GM19023 (cell line): Measurements from ENCODE around the gene CHD2.

Experiments
- ATAC-seq: cut with Tn5 transposase; IDR thresholded peaks from one replicate; pipeline ENCODE4 v1.9.1; 2021; ENCODE audit warnings: mild to moderate bottlenecking, moderate library complexity; ENCODE audit not compliant: unreplicated experiment

The CHD2 gene

DNA sequence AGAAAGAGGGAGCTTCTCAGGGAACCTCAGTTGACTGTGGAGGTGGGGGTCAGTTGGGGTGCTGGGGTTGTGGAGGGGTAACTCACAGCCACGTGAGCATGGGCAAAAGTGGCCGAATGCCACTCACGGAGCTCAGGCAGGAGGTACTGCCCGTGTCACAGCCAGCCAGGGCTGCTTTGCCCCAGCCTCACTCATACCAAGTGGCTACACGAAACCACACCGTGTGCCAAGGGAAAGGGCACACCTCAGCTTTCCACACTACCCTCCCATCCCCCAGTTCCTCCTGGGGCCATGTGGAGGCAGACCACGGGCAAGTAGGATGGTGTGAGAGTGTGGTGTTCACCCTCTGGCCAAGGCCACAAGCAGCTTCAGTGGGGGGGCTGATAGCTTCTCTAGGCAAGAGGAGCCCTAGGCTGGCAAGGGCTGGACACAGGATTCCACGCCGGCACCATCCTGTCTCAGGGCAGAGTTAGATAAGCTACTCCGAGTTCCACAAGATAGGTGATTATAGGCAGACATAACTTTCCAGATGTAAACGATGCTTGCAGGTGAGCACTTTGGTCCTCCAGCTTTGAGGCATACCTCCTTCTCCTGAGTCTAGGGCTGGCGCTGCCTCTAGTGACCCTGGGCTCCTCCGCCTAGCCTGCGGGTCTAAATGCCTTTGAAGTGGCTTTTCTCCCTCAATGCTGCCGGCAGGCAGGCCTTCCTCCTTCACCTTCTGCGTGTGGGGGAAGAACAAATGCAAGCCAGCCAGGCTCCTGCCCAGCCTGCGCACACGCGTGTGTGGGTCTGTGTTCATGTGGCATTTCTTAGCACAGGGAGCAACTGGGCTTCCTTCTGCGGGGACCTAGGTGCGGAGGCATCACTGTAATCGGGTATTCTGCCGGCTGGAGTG lies 163.9 kb downstream of the CHD2 start:
- ATAC-seq, result no peak

DNA sequence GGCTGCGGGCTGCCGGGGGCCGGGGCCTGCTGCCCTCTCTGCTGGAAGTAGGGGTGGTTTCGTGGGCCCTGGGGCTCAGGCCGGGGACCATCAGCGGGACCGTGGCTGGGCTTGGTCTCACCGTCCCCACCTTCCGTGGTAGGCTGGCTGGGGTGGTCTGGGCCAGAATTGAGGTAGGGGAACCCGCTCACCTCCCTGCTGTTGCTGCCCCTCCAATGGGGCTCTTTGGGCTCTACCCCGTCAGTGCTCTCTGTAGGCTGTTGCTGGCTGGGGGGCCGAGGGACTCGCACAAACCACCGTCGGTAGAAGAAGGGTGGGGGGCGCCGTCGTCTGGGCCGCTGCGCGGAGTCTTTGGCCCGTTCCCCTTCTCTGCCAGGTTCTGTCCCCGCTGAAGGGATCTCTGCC lies 165.5 kb downstream of the CHD2 start:
- no peak for ATAC-seq

DNA sequence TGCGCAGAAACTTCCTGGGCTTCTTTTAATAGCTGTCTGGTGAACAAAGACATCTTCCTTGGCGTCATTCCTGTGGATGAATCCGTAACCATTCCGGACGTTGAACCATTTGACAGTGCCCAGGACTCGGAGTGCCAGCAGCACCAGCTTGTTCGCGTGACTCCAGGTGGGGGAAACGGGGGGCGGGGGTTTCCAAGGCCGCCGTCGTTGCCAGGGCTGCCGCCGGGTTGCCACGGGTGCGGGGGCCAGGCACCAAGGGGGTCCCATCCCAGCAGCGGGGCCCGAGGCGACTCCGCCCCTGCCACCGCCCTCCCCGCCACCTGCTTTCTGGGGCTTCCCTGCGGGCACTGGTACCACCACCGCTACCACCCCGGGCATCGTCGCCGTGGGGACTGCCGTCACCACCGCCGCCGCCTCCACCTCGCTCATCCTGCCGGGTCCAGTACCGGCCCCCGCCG lies 166.1 kb downstream of the CHD2 start:
- no peak for ATAC-seq

DNA sequence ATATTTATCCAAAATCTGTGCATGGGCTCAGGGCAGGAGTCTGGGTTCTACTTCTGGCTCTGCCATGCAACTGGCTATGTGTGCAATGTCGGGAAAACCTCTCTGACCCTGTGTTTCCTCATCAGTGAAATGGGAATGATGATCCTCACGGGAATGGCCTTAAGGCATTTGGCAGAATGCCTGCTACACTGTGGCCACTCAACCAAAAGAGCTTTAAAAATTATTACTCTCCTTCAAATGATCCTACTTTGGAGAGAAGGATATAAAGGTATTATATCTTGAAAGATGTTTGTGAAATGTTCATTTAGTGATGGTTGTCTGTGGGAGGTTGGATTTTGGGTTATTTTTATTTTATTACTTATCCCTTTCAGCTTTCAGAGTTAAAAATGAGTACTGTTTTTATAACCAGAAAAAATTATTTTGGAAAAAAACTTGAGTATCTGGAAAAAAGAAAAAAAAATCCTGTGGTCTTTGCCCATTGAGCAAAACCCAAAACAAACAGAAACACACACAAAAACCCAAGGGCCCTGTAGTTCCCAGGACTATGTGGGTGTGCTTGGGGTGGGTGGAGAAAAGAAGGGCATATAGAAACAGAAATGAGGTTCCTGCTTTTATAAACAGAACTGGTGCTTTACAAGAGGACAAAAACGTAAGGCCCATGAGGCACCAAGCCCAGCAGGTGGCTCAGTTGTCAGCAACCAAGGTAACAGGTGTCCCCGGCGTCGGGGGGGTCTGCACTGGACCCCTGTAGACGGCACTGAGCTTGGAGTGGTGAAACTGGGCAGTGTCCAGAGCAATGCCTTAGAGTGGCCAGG lies 166.9 kb downstream of the CHD2 start:
- ATAC-seq, result no peak

DNA sequence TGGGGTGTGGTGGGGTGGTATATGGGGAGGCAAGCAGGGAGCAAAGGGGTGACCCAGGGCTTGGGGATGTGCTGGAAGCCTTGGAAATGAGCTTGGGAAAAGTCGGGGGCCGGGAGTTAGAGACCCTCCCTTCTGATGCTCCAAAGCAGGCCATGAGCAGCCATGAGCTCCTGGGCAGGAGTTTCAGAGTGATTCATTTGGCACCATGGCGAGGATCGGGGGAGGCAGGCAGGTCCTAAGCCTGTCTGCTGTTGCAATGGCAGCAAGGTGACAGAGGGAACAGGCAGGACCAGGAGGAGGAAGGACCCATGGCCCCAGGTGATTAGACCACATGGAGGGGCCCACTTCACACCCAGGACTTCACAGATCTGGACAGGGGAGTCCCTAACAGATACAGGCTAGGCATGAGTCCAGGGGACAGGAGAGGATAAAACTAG lies 167.5 kb downstream of the CHD2 start:
- ATAC-seq, result no peak

DNA sequence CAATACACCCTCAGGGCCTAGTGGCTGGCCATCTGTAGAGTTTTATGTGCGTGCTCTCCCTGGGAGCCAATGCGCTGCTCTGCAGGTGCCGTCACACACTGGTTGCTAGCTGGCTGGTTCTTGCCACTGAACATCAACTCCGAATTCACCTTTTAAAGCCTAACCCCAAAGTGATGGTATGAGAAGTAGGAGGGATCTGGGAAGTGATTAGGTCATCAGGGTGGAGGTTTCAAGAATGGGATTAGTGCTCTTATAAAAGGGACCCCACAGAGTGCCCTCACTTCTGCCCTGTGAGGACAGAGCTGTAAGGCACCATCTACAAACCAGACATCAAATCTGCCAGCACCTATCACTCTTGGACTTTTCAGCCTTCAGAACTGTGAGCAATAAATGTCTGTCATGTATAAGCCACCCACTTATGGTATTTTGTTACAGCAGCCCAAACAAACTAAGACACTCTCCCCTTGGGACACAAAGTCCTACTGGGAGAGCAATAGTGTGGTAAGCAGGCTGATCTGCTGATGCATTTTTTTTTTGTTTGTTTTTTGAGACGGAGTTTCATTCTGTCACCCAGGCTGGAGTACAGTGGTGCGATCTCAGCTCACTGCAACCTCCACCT lies 168.6 kb downstream of the CHD2 start:
- no peak for ATAC-seq

DNA sequence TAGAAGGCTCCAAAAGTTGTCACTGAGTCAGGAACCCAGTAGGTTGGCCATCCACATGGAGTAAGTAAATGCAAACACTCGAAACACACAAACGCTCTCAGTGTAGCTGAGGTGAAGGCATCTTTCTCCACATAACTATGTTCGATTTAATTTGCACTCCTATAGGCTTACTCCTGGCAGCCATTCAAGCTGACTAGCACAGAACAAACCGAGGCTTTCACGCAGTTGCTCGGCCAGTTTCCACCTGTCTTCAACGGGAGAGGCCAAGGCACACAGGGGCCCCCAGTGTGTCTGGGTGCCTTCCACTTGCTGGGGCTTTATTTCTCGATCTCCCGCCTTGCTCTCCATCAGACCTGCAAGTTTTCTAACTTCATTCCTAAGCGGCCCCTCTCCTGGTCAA lies 170.0 kb downstream of the CHD2 start:
- no peak for ATAC-seq

DNA sequence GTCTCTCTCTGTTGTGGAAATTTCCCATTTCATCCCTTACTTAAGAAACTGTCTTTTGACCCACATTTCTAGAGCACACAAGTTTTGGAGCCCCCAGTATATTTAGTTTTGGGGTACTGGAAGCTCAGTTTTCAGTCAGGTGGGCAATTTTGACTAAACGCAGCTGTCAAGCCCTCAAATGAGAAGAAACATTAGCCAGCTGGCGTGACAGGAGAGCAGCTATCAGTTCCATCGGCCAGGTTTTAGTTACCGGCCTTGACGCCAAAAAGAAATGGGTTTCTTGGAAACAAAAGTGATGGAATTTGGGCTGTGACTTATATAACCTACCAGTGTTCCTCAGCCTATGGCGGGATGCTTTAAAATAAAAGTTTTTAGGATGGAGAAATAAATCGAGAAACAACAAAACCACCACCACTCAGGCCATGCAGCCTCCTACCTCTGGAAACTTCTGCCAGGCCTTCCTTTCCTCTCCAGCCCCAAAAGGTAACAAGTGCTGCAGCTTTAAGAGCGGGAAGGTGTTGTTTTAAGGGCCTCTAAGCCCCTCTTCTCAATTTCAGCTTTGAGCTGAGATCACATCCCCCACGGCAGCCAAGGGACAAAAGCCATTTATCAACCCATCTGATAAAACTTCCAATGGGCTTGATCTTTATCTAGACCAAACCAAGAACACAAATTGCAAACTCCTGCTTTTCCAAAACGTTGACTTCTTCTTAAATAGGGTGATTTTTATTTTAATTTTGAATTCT lies 170.6 kb downstream of the CHD2 start:
- ATAC-seq, result no peak

DNA sequence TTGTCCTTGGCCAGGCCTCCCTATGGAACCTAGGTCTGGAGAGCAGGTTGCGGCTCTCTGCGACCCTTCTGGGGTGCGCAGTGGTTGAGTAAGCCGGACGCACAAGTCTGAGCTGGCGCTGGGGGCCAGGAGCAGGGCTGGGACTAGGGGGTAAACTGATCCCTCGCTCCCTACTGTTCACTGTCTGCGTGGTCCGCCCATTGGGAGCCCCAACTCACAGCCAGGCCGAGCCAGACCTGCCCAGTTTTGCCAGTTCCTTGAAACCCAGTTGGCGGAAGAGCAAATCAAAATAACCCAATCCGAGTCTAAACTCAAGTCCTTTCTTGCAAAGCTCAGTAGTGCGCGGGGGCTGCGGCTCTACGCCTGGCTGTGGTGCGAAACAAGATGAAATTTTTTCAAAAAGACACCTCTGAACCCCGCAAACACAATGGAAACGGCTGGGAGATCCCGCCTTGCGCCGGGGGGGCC lies 171.4 kb downstream of the CHD2 start:
- ATAC-seq, result no peak

DNA sequence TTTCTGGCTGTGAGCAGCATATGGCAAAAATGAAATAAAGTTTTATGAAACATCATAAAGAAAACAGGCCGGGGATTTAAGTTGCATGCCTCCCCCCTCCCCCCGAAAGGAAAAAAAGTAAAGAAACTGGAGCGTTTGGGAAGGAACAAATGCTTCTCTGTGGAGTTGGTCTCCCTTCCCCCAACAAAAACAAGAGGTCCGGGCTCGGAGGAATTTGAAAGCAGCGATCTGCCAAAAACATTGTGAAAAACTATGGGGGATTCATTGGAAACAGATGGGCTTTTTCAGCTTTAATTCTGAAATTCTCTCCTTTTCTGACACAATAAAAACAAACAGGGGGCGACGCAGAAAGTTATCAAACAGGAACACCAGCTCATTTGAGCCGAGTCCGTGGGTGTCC lies 171.9 kb downstream of the CHD2 start:
- ATAC-seq, result no peak

DNA sequence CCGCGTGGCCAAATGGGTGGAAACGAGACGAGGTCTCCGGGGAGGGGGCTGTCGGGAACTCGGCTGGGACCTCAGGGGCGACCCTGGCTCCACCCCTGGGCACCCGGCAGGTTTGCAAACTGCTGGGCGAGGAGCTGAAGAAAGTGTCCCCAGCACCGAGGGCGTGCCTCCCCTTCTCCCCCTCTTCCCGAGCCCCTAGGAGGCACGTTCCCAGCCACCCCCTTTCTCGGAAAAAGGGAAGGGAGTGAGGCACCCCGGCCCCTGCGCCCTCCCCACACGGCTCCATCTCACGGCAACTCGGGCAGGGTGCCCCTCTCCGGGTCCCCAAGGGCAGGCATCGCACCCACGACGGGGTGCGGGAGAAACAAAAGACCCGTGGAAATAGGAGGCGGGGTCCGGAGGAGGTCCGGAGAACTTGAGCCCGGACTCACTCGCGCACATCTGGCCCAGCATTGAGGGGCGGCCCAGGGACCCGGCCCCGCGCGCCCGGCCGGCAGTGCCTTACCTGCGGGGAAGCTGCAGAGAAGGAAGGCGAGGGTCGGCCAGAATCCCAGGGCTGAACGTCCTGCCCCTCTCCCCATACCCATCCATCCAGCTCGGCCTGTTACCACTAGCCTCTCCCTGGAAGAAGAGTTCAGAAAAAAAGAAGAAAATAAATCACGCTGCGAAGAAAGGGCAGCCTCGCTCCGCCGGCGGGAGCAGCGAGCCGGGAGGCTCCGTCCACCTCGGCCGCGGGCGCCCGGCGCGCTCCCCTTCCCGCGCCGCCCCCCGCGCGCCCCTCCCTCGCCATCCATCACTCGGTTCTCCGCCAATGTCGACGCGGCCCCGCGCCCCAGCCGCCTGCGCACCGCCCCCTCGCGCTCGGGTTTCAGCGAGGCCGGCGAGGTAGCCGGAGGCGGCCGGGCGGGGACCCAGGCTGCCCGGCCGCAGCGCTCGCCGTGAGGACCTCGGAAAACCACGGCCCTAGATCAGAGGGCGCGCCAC lies 172.6 kb downstream of the CHD2 start:
- no peak for ATAC-seq

DNA sequence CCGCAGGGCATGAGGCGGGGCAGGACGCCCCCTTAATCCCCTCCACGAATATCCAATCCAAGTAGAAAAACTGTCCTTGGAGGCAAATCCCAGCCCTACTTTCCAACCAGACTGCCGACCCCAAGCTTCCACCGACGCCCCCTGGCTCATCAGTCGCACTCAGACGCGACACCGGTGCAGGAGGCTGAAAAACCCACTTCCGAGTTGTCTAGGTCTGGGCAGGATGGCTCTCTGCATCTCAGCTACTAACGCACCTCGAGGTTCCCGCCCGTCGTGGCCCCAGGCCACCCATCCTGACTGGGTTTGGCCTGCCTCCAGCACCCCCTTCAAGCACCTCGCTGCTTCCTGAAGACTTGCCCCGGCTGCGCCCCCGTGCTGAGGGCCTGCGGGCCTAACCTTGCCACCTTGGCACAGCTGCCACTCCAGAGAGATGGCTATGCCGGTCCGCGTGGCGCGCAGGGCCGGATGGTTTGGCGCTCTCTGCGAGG lies 173.4 kb downstream of the CHD2 start:
- no peak for ATAC-seq

DNA sequence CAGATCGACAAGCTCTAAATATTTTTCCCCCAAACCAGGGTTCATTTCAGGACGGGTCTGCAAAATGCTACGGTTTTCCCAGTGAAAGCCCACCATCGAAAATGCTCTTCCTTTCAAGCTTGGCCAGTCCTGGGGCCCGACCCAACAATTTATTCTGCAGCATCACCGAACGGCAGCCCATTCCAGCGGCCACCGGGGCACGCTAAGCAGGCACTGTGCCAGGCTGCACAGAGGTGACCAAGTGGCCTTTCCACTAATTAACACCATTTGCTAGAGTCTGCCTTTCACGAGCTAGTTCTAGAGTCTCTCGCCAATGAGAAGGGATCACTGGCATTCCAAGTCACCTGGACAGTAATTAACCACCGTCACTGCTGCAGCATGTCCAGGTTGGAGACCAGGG lies 174.5 kb downstream of the CHD2 start:
- no peak for ATAC-seq

DNA sequence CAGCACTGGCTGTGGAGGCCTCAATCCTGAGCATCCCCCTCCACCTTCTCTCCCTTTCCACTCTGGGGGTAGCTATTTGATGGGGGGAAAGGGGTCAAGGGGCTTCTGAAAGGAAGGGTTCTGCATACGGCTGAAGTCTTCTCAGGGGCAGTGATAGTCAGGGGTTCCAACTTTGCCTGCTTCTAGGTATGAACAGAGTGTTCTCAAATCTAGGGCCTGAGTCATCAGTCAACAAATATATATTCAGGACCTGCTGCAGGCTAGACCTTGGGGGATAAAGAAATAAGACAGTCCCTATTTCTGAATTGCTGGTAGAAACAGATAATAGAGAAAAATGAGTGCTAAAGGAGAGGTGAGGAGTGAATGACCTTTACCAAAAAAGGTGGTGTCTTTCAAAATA lies 176.1 kb downstream of the CHD2 start:
- ATAC-seq, result no peak

DNA sequence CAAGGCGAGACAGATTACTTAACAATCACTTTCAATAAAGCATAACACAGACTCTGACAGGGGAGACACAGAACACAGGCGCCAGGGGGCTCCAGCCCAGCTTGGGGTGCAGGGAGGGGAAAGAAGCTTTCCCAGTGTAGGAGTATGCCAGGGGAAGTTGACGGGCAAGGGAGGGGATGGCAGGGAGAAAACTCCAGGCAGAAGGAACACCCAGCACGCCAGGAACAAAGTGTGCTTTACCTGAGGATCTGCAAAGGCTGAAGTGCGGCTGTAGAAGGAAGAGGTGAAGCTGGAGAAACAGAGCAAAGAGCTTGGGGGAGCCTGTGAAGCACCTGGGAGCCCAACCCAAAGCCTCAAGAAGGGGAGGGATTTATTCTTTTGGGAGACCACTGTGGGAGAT lies 176.8 kb downstream of the CHD2 start:
- ATAC-seq, result no peak
